Lung (tissue), 13 donors: Measurements from ENCODE around the gene RNGTT. TPM values are rescaled to one million over a fixed set of nuclear protein-coding genes. Genes with fewer than 3 reads are reported as not detected.

Source experiments
- ATAC-seq: fragments of 200-7000 bp; cut with Tn5 transposase; one replicate; pipeline ENCODE4 v1.9.1; 2020; ENCODE audit warnings: moderate number of reproducible peaks; ENCODE audit not compliant: insufficient read depth, low FRiP score
- DNase-seq, 3 donors: peaks; one replicate each; pipeline ENCODE4 v3.0.0-alpha.2; 2013 to 2017
- H3K27ac ChIP-seq, 2 donors: one replicate each; pipeline ENCODE4 v1.5.1; 2013; ENCODE audit warnings: mild to moderate bottlenecking in 2 of 2, moderate library complexity in 2 of 2, control low read depth in 1 of 2, inconsistent platforms in 1 of 2, low read depth in 1 of 2, low read length in 1 of 2
- H3K27me3 ChIP-seq, 3 donors: one replicate each; pipeline ENCODE4 v1.5.1; 2013; ENCODE audit warnings: low read length in 2 of 3; ENCODE audit not compliant: control insufficient read depth in 3 of 3, insufficient read depth in 3 of 3
- H3K36me3 ChIP-seq, 4 donors: one replicate each; pipeline ENCODE4 v1.5.1; 2013; ENCODE audit warnings: low read length in 4 of 4, mild to moderate bottlenecking in 1 of 4, moderate library complexity in 1 of 4; ENCODE audit not compliant: control insufficient read depth in 4 of 4, insufficient read depth in 4 of 4
- H3K4me1 ChIP-seq, 5 donors: one replicate each; pipeline ENCODE4 v1.5.1; 2013; ENCODE audit warnings: low read length in 5 of 5, mild to moderate bottlenecking in 2 of 5, moderate library complexity in 1 of 5; ENCODE audit not compliant: control insufficient read depth in 5 of 5, insufficient read depth in 5 of 5
- H3K4me3 ChIP-seq: one replicate; pipeline ENCODE4 v1.5.1; 2013; ENCODE audit warnings: mild to moderate bottlenecking, control low read depth, moderate library complexity
- H3K9ac ChIP-seq, 2 donors: one replicate each; pipeline ENCODE4 v1.5.1; 2013; ENCODE audit warnings: low read length in 2 of 2, control low read depth in 1 of 2; ENCODE audit not compliant: insufficient read depth in 1 of 2
- H3K9me3 ChIP-seq, 4 donors: one replicate each; pipeline ENCODE4 v1.5.1; 2013; ENCODE audit warnings: low read length in 3 of 4, mild to moderate bottlenecking in 1 of 4, moderate library complexity in 1 of 4; ENCODE audit not compliant: control insufficient read depth in 4 of 4, insufficient read depth in 3 of 4
- WGBS, 2 donors: extraction: QIAGEN DNeasy Blood & Tissue Kit; methylation state at CpG; one replicate each; pipeline ENCODE4 v1.1.7; 2013; 5-methylcytosine and 5-hydroxymethylcytosine counted together
- polyA plus RNA-seq, 2 donors: library from polyadenylated mRNA; stranded (reverse); fragments of 200-250 nt; gene quantifications; one replicate each; pipeline ENCODE4 v1.2.1, GENCODE V29; 2013
- small RNA-seq: library from RNA; depleted of rRNA; stranded (forward); fragments of <200 nt; gene quantifications from one replicate; pipeline ENCODE3, GENCODE V24; 2014; ENCODE audit warnings: low replicate concordance
- total RNA-seq, 2 donors: library from RNA; depleted of rRNA in 1 of 2; stranded (reverse); fragments of >200 nt in 1 of 2; gene quantifications; one replicate each; pipeline ENCODE4 v1.2.1, GENCODE V29; 2014 to 2021
- TF ChIP-seq, protein P1 (sequence below): IDR thresholded peaks from 2 replicates; pipeline ENCODE4 v1.5.1; 2012; ENCODE audit warnings: mild to moderate bottlenecking; ENCODE audit errors: control extremely low read depth, extremely low read depth
- donor health status: control.
- donor health status: control.
- donor health status: Bipolar disorder and iron deficiency.
- donor health status: healthy.
- donor health status: DM: yes; HTN: yes; CAD: no.

The RNGTT gene
- total and polyA plus RNA-seq, 4 donors = 3.0 to 25.0 (median 9.2) TPM

DNA sequence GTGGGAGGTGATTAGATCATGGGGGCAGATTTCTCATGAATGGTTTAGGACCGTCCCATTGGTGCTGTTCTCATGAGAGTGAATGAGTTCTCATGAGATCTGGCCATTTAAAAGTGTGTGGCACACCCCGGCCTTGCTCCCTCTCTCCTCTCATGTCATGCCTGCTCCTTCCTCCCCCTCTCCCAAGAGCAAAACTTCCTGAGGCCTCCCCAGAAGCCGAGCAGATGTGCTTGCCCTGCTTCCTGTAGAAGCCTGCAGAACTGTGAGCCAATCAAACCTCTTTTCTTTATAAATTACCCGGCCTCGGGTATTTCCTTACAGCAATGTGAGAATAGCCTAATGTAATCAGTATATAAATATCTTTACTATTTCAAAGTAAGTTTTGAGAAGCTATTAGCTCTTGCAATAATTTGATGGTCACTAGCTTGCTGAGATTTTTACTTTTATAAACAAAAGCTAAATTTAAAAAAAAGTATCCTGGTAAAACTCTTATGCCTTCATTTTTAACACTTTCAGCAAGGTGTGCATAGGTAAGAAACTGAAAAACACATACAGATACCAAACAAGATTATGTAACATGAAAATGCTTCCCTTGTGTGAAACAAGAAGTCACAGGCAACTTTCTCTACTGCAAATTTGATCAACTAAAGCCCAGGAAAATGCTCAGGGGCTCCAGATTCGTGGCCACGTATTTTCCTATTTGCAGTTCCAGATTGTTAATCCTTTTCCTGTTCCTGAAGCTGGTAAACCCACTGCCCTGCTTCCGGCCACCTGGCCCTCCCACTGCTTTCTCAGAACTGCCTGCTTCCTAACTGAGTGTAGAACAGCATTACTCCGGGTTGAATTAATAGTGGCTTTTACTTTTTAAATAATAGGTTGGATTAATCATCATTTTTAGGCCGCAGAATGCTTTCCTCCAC lies 402.1 kb downstream of the RNGTT start:
- Histone ChIP-seq H3K4me1 (peaks cover 0 to 3% (median 0%) of the 10 kb centered on the region in 5 donors), H3K27me3 (no peaks in the 10 kb centered on the region), H3K9me3 (peaks cover 0 to 5% (median 0%) of the 10 kb centered on the region in 4 donors), H3K9ac (no peak overlapping the region), H3K27ac (no peak overlapping the region), H3K4me3 (no peak overlapping the region), H3K36me3 (no peaks in the 10 kb centered on the region)
- 36 to 44% methylated on average over 10 of the region's 10 CpGs for WGBS, 2 donors
- TF ChIP-seq, protein P1, sequence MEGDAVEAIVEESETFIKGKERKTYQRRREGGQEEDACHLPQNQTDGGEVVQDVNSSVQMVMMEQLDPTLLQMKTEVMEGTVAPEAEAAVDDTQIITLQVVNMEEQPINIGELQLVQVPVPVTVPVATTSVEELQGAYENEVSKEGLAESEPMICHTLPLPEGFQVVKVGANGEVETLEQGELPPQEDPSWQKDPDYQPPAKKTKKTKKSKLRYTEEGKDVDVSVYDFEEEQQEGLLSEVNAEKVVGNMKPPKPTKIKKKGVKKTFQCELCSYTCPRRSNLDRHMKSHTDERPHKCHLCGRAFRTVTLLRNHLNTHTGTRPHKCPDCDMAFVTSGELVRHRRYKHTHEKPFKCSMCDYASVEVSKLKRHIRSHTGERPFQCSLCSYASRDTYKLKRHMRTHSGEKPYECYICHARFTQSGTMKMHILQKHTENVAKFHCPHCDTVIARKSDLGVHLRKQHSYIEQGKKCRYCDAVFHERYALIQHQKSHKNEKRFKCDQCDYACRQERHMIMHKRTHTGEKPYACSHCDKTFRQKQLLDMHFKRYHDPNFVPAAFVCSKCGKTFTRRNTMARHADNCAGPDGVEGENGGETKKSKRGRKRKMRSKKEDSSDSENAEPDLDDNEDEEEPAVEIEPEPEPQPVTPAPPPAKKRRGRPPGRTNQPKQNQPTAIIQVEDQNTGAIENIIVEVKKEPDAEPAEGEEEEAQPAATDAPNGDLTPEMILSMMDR = no peak
- ATAC-seq (no peak), DNase-seq (peak in 1 of 3 donors; percentile 15)

Small RNA genes lying within 50 kb of the gene (small RNA-seq; reads per million reads assigned to genes)
- not detected for gene AL079342.1
- gene RF00045 = not detected

Other genes starting within 250 kb of the RNGTT start
- gene PNRC1, start 117.1 kb upstream of the RNGTT start, total RNA-seq = 100 to 1,000 TPM; 127 to 329 TPM
- 100 to 1,000 TPM in 1 of 2 donors, 10 to 100 TPM in 1; 54.9 to 155 TPM for gene PNRC1, start 117.1 kb upstream of the RNGTT start, polyA plus RNA-seq
- 1 to 10 TPM in 1 of 2 donors, under 1 TPM in 1; 0.49 to 4.0 TPM for gene SRSF12, start 154.5 kb upstream of the RNGTT start, total RNA-seq
- under 1 TPM; 0.55 to 0.79 TPM for gene SRSF12, start 154.5 kb upstream of the RNGTT start, polyA plus RNA-seq
- gene PM20D2, start 182.4 kb upstream of the RNGTT start, total RNA-seq = 10 to 100 TPM in 1 of 2 donors, 1 to 10 TPM in 1; 7.5 to 21.5 TPM
- 1 to 10 TPM; 3.1 to 5.8 TPM for gene PM20D2, start 182.4 kb upstream of the RNGTT start, polyA plus RNA-seq